Measurements from ENCODE around the gene GAA. TPM values are rescaled to one million over a fixed set of nuclear protein-coding genes. Genes with fewer than 3 reads are reported as not detected.

GAA gene
- total RNA-seq, 1 experiment from 2014 or later, result 131 TPM

DNA sequence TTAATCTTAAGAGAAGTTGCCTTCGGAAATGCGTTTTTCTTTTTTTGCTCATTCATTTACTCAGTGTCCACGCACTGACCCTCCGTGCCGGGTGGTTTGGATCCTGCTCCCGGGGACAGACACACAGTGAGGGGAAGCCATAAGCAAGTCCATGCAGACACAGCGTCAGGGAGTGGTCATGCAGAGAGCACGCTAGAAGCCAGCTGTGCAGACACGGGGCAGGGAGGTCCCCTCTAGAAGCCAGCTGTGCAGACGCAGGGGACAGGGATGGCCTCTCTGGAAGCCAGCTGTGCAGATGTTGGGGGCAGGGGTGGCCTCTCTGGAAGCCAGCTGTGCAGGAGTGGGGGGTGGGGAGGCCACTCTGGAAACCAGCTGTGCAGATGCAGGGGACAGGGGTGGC, 4.8 kb downstream of the GAA start:
- Histone ChIP-seq H3K9me3 (ENCODE audit: control insufficient read depth in 1 of 2, insufficient read depth in 1 of 2, low read depth in 1 of 2, low read length in 2 of 2) (no peaks in the 10 kb centered on the region), H3K9ac (ENCODE audit: low read length) (no peak overlapping the region), H4K20me1 (ENCODE audit: insufficient read depth) (no peaks in the 10 kb centered on the region), H3K79me2 (ENCODE audit: insufficient read depth, low read length) (peaks cover 7% of the 10 kb centered on the region; the same call in 1 of the 2 replicates), H2AFZ (ENCODE audit: low read depth, low read length, poor library complexity, severe bottlenecking) (no peak overlapping the region), H3K4me3 (replicated peaks in 1 of 2; ENCODE audit: low read depth in 1 of 2, low read length in 2 of 2) (no peak overlapping the region), H3K36me3 (ENCODE audit: control insufficient read depth in 1 of 2, insufficient read depth in 2 of 2, low read length in 2 of 2) (peaks cover 0 to 9% of the 10 kb centered on the region in 2 experiments; a peak in 2 of 4 replicates), H3K27ac (ENCODE audit: low read depth, low read length) (no peak overlapping the region), H3K27me3 (ENCODE audit: insufficient read depth, low read length) (no peaks in the 10 kb centered on the region), H3K4me2 (ENCODE audit: low read length) (no peak overlapping the region), H3K4me1 (ENCODE audit: control insufficient read depth in 1 of 2, insufficient read depth in 2 of 2, low read length in 2 of 2) (peaks cover 19 to 22% of the 10 kb centered on the region in 2 experiments), H3K9me2 (ENCODE audit: insufficient read depth) (no peaks in the 10 kb centered on the region)
- ChIA-PET POLR2A (no interaction called here), RAD21 (ENCODE audit: low non-redundant PET in 1 of 2, low total read pairs in 2 of 2, uncharacterized antibody in 2 of 2, unreplicated experiment in 2 of 2) (no interaction called here), CTCF (interaction anchor here (0.6 to 0.9 kb wide), 2 partner anchors 9 to 79 kb away, joined by 3 read pairs; no protein-coding TSS in a partner anchor)
- ATAC-seq (no peak), DNase-seq (ENCODE audit: low read depth, low spot score) (no peak)
- no TSS peak for BruUV-seq (replicated peaks)
- intact Hi-C loops (cut with micrococcal nuclease), result no loop called here
- TF ChIP-seq YY1 (IDR thresholded peaks at IDR 0.05; ENCODE audit: extremely low read depth, insufficient replicate concordance, low read depth, low read length) (no peak), ATF3 (IDR thresholded peaks at IDR 0.05) (no peak), ZBTB33 (IDR thresholded peaks at IDR 0.05; ENCODE audit: extremely low read depth, insufficient replicate concordance, low read length) (no peak), TCF7L2 (IDR thresholded peaks at IDR 0.05; ENCODE audit: borderline replicate concordance, extremely low read depth, insufficient read depth, insufficient read length) (no peak), FOSL1 (IDR thresholded peaks at IDR 0.05; ENCODE audit: low read depth) (no peak), ELF1 (IDR thresholded peaks at IDR 0.05; ENCODE audit: borderline replicate concordance, low read depth) (no peak), EZH2 (IDR thresholded peaks at IDR 0.05) (no peak), ZFX (IDR thresholded peaks at IDR 0.05) (no peak), REST (IDR thresholded peaks at IDR 0.05; ENCODE audit: low read depth) (no peak), POLR2AphosphoS5 (IDR thresholded peaks at IDR 0.05; ENCODE audit: low read depth, low read length) (no peak), SRF (IDR thresholded peaks at IDR 0.05; ENCODE audit: low read depth) (no peak)

Data from HCT116 (cell line).